T-helper 9 cell (primary cell): ENCODE measurements around the gene TRIM44.
"Not testable (repeated sequence)": the region's sequence is repeated elsewhere in the genome, so short reads cannot be mapped to it uniquely, and the experiment has no call there.

ENCODE experiments used
- DNase-seq: peaks from one replicate; pipeline ENCODE4 v3.0.0-alpha.2; 2020

The TRIM44 gene

DNA sequence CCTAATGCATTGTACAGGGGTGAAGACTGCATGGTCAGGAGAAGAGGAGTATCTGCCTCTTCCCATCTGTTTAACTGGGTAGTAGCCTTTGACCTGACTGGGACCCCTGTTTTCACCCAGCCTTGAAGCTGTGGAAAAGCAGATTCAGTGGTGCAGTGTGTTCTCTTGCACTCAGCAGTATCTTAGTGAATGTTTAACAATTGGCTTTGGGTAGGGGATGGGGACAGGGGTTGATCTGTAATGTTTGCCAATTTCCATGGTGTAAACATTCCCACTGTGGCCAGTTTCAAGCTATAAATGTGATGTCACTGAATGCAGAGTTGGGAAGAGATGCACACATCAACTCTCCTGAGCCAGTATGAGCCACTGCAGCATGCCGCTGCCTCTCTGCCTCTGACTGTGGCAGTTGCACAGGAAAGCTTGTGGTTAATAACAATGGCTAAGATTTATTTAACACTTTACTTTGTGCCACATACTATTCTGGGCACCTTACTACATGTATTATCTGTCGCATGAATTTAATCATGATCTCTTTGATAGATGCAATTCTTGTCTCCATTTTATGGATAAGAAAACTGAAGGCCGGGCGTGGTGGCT lies 28.6 kb upstream of the TRIM44 start:
- no peak for DNase-seq

DNA sequence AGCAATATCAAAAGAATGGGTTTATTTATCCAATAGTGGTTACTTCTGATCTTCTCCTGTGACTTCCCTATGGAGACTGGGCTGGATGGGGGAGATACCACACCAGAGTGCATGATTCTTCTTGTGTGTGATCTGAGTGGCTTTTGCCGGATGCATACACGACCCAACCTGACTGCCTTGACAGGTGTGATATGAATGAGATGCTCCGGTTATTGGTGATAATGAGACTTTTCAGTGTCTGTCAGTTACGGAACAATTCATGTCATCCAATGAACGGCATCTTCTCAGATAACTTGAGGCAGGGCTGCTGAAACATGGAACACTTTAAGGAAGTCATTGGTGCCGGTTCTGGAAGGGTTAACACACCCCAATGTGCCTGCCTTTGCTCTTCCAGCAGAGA lies 26.6 kb upstream of the TRIM44 start:
- DNase-seq = no peak

DNA sequence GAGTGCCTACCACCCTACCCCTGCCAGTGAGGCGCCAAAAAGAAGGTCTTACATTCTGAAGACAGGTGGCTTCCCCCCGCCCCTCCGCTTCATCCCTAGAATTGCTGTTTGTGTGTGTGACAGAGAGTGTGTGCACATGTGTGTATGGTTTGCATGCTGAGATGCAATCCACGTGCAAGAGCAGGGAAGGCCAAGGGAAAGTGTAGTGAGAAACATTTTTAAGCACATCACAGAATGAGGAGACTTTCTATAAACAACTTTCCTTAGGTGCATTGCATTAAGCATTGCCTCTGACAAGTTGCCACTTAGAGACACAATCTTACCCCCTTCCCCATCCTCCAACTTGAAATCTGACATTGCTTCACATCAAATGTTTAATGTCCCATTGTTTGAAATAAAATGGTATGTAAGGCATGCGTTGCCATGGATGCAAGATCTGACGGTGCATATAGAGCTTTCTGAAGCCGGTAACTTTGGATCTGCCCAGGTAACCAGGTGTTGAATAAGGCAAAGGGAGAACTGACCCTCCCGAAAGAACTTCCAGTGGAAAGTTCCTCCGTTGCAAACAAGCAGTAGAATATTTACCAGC lies 22.9 kb upstream of the TRIM44 start:
- no peak for DNase-seq

DNA sequence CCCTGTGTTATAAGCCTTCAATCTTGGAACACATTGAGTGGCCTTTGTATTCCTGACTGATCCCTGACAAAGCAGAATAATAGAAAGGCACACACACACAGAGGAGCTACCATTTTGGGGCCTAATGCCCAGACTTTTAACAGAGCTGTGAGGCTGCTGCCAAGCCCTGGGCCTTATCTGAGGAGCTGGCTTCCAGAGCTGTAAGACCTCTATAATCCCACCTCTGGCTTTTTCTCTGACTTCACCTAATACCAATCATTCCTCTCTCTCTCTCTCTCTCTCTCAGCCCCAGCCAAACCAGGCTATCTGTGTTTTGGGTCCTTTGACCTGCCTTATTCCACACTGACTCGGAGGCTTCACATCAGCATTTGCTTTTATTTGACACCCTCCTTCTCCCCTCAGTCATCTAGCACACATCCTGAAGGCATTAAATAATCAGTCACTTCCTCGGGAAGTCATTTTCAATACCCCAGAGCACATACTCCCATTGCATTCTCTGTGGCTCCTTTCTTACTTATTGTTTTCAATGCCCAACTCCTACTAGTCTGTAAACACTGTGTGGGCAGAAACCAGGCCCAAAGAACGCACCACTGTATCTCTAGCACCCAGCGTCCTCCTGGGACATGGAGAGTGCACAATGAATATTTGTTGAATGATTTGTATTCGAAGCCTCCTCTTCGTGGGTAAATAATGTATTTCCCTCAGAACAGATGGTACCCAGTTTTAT lies 21.2 kb upstream of the TRIM44 start:
- no peak for DNase-seq

DNA sequence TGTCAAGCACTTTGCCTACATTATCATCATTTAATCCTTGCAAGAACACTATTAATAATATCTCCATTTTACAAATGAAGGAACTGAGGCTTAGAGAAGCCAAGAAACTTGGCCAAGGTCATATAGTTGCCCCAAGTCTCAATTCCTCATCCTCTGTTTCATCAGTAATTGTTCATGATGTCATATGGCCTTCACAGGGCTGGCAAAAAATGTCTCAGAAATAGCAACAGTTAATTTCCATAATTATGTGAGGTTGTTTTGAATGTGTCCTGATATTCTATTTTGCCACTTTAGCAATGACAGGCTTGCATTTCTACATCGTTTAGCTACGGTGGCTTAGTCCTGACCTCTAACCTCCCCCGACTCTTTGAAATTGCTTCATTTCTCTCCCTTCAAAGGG lies 20.6 kb upstream of the TRIM44 start:
- DNase-seq = no peak

DNA sequence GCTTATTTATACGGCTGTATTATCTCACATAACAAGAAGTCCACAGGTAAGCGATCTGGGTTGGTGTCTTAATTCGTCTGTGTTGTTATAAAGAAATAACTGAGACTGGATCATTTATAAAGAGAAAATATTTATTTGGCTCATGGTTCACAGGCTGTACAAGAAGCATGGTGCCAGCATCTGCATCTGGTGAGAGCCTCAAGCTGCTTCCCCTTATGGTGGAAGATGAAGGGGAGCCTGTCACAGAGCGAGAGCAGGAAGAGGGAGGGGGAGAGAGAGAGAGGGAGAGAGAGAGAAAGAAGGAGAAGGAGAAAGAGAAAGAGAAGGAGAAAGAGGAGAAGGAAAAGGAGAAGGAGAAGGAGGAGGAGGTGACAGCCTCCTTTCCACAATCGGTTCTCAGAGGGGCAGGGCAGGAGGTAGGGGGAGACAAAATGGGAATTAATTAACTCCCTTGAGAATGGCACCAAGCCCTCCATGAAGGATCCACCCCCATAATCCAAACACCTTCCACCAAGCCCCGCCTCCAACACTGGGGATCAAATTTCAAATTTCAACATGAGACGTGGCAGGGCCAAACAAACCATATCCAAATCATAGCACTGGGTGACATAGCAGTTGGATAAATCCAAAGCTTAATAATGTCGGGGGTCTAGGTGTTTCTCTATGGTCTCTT lies 15.0 kb upstream of the TRIM44 start:
- no peak for DNase-seq

DNA sequence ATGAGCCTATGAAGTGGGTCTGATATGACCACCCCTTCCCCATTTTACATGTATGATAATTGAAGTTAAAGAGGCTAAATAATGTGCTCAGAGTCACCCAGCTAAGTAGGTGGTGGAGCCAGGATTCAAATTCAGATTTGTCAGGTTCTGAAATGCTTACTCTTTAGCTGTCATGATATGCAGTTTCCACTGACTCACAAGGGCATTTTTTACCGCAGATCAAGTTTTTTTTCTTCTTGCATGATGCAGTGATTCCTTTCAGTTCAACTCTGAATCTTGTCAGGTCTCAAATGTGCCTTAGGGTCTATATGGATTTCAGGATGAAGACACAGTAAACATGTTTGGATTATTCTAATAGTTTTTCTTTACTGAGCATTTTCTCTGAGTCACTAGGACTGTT lies 12.6 kb upstream of the TRIM44 start:
- DNase-seq = no peak

DNA sequence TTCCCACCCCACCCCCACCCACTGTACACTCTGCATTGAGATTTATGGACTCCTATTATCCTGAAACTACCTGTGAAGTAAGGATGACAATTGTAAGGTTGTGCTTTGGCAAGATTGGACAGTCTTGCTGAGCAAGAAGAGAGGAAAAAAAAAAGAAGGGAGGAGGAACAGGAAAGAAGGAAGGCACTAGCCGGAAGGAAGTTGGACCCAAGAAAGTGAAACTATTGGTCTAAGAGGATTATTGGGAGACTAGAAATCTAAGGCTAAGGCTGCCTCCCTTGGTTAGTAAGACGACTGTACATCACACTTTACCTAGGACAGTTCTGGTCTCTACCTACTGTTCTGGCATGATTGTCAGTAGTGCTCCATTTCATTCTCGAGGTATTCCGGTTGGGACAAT lies 12.1 kb upstream of the TRIM44 start:
- no peak for DNase-seq

DNA sequence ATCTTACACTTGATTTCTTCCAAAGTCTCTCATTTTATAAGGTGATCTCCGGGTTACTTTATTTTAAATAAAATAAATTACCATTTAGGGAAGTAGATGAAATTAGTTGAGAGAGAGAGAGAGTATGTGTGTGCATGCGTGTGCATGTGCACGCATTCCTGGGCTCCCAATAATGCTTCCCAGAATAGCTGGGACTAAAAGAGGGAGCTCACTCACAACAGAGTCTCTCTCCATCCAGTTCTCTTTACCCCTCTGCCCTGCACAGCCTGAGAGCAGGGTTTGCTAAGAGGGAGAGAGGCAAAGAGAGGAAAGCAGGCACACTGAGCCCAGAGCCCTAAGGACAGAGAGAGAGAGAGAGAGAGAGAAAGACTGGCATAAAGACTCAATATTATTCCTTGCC lies 11.3 kb upstream of the TRIM44 start:
- no peak for DNase-seq

DNA sequence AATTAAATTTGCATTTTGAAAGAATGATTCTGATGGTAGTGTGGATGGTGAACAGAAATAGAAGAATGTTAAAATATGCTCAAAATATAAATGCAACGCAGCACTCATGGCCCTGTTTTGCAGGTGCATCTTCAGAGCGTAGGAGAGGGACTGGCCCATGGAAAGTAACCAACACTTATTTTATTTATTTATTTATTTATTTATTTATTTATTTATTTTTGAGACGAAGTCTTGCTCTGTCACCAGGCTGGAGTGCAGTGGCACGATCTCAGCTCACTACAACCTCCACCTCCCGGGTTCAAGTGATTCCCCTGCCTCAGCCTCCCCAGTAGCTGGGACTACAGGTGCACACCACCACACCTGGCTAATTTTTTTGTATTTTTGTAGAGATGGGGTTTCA lies 9.8 kb upstream of the TRIM44 start:
- DNase-seq = not testable (repeated sequence)

DNA sequence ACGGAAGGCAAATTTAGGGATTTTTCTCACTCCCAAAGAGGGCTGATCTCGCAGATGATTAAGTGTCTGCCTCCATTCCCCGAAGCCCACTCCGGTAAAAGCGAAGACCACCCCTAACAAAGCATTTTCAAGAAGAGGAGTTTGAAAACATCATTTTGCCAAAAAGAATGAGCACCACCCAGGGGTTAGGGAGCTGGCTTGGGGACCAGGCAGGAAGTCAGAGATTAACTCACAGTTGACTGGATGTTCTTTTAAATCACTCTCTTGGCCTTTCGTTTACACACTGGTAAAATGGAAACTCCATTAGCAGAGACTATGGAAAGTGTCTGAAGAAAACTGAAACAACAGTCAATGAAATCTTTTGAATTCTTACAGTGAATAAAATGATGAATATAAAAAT lies 7.9 kb upstream of the TRIM44 start:
- no peak for DNase-seq

DNA sequence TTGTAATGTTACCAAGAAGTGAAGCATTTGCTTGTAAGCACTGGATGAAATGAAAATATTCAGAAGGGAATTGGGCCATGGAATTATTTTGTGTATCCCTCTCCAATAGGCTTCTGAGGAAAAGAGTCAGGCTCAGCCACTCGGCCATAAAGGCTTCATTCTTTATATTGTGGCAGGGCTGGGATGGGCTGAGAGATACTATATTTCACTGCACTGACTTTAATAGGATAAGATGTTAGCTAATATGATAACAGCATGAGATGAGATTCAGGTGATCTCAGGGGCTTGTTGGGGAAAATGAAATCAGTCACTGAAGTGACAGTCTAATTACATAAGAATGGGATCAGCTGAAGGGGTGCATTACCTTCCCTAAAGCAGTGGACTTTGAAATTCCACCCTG lies 7.3 kb upstream of the TRIM44 start:
- DNase-seq = no peak

DNA sequence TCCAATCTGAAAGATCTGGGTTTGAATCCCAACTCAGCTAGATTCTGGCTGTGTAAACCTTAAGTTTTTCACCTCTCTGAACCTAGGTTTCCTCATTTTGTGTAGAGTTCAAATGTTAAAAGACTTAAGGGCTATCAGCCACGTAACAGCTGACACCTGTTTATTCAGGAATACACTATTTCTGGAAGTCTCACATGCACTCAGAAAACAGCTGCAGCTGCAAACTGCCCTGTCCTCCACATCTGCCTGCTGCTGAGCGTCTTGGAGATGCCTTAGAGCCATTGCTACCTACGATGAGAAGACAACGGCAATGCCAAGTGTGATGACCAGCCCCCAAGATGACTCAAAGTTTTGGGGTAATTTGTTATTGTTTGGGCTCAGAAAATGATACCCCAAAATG lies 6.7 kb upstream of the TRIM44 start:
- DNase-seq = no peak

DNA sequence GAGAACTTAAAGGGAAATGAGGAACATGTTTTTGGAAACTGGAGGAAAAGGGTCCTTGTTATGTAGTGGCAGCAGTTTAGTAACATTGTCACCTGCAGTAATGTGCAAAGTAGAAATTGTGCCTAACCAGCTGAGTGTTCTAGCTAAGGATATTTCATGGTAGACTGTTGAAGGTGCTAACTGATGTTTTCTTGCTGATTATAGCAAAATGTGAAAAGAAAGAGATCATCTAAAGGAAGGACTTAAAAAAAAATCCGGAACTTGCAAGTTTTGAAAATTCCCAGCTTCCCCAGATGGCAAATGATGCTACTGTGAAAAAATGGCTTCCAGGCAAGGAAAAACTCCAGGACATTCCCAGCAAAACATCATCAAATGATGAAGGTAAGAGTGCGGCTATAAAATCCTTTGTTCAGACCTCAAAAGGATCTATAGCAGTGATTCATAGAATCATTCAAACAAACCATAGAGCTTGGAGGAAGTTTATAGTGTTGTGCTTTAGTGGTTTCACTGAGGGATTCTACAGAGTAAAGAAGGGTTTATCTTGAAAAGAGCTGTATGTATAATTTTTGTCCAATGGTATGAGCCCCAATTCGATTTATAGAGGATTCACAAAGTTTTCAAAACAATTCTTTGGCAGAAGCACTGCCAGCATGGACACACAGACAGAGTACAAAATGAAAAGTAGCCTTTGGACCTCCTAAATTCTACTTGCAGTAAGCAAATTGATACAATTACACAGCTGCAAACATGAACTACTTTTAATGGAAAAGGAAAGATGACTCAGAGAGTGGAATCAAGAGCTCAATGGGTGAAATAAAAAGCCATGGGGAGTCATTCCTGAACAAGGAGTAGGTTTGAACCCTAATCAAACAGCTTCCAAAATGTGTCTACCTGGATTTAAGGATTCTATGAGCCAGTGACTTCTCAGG lies 4.3 kb upstream of the TRIM44 start:
- no peak for DNase-seq

DNA sequence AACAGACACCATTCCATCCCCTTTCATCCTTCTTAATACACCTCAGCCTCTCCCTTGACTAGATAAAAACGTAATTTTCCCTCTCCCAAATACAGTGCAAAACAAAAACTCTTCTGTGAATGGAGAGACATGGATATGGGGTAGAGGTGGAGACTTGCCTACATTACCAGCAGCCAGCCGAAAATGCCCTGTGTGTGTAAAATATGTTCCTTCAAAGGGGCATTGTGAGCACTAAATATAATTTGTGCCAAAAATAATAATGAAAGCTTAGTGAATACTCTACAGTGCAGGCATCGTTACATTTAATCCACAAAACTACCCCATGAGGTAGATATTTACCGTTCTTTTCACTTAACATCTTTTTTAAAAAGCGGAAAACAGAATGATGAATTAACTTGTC lies 1.0 kb upstream of the TRIM44 start:
- no peak for DNase-seq

DNA sequence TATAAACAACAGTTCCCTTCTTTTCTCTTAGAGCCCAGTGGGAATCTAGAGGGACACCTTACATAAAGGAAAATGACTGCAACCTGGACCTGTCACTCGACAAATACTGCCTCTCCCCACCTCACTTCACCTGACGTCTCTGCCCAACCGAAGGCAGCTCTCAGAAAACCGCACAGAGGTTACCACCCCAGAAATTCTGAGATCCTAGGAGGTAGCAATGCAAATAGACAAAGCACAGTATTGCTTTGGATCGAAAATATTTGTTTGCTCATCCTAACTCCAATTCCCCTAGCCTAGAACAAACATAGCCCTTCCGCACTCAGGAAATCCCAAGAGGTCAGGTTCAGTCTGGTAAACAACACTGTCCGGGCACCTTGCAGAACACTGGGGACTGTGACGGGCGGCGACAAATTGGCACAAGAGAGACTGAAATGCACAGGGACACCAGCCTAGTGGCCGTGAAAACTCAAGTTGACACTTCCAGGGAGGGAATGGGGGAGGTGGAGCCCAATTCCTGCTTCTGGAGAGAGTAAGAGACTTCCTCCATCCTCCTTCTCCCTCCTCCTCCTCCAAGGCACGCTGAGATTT lies 420 bp upstream of the TRIM44 start:
- DNase-seq = no peak

DNA sequence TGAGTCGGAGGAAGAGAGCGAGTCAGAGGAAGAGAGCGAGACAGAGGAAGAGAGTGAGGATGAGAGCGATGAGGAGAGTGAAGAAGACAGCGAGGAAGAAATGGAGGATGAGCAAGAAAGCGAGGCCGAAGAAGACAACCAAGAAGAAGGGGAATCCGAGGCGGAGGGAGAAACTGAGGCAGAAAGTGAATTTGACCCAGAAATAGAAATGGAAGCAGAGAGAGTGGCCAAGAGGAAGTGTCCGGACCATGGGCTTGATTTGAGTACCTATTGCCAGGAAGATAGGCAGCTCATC lies 780 bp downstream of the TRIM44 start:
- no peak for DNase-seq

DNA sequence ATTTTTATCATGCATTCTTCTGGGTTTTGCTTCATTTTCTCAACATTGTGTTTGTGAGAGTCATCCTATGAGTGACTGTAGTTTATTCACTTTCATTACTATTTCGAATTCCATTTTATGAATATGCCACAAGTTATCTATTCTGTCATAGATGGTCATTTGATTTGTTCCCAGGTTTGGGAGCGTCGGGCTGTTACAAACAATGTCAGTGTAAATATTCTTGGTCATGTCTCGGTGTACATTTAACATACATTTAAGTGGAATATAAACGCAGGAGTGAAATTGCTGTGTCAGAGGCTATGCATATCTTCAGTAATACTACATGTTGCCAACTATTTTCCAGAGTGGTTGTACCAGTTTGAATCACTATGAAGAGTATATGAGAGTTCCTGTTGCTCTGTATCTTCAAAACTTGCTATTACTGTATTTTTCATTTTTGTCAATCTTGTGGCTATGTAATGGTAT lies 2.4 kb downstream of the TRIM44 start:
- no peak for DNase-seq

DNA sequence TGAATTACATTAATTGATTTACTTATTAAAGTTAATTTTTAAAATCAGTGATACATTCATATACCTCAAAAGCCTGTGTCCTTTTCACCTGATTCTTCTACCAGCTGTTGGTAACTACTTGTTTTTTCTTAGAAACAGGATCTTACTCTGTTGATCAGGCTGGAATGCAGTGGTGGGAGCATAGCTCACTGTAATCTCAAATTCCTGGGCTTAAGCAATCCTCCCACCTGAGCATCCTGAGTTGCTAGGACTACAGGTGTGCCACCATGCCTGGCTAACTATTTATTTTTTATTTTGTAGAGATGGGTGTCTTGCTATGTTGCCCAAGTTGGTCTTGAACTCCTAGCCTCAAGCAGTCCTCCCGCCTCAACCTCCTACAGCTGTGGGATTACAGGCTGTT lies 4.7 kb downstream of the TRIM44 start:
- no peak for DNase-seq

DNA sequence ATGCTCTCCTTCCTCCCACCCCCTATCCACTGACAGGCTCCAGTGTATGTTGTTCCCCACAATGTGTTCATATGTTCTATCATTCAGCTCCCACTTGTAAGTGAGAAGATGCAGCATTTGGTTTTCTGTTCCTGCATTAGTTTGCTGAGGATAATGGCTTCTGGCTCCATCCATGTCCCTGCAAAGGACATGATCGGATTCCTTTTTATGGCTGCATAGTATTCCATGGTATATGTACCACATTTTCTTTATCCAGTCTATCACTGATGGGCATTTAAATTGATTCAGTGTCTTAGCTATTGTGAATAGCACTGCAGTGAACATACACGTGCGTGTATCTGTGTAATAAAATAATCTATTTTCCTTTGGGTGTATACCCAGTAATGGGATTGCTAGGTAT lies 5.8 kb downstream of the TRIM44 start:
- DNase-seq = not testable (repeated sequence)

DNA sequence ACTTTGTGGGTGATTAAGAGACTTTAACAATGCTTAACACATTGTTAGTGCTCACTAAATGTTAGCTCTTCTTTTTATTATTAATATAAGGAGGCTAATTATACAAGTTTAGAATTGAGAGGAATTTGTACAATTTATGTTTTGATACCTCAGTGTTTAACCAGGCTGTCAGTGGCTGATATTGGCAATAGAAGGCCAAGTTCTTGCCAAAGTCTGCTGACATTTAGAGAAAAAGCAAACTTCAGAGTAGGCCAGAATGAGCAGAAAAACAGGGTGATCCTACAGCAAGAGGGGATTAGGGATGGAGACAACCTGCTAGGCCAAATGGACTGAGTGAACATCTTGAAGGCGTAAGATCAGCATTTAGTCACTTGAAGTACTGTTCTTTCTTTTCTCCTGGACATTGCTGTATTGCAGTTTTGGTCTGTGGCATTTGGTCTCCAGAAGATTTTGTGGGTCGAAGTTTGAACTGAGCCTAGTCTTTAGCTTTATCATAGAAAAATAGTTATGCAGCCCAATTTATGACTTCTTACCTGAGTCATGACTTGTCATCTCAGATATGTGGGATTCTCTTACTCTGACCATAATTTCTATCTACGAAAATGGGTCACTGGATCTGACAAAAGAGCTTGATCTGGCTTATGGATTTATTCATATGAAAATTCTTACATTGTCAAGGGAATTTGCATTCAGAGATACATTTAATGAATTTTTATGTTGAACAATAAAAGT lies 9.0 kb downstream of the TRIM44 start:
- DNase-seq = no peak

DNA sequence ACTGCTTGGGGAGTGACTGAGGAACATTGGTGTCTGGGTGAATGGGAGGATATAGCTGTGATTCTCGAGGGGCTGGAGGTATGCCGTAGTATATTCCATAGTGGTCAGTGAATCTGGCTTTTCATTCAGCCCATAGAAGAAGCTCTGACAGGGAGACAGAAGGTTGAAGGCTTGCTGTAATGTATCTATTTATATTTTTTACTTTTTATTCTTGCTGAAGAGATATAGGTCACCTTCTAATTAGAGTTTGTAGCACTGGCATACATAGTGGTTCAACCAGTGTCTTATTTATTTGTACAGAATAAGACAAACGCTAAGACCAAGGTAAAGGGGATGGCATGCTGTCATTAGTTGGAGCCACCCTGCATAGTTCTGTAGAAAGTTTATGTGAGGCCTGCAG lies 10.0 kb downstream of the TRIM44 start:
- DNase-seq = no peak
